ENCODE measurements around the gene LBH.

Gene LBH

DNA sequence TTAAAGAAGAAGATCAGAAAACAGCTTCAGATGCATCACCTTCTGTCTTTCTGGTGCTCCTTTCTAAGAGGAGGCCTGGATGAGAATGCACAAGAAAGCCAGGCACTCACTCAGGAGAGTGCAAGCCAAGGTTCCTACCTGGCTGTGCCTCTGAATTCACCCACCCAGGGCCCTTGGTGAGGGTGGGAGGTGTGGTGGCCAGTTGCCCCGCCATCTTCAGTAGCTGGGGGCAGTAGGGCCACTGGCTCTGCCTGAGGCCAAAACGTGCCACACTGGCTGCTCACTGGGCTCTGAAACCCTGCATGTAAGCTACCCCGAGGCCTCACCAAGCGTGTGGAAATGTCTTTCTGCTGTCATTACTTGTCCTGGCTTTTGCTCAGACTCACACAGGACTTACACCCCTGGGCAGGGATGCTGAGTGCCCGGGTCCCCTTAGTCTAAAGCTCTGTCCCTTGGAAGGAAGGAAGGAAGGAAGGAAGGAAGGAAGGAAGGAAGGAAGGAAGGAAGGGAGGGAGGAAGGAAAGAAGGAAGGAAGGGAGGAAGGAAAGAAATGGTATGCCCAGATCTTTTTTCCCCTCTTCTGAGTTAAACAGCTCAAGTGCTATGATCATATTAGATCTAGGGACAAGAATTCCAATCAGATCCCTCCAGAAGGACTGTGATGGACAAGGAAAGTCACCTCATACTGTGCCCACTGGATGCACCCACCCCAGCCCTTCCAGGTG, 8.5 kb upstream of the LBH start:
- no peak for TF ChIP-seq CTCF (IDR thresholded peaks at IDR 0.05; ENCODE audit: low read depth, low read length, missing control alignments)
- Histone ChIP-seq H3K36me3 (replicated peaks) (no peaks in the 10 kb centered on the region), H3K4me3 (ENCODE audit: low read depth, low read length) (no peak overlapping the region), H3K27ac (no peak overlapping the region), H3K27me3 (replicated peaks) (no peaks in the 10 kb centered on the region)
- in situ Hi-C loops (cut with HindIII; ENCODE audit: low pct_ligation_motif_present, low sequenced_read_pairs), result no loop called here
- no peak for DNase-seq

DNA sequence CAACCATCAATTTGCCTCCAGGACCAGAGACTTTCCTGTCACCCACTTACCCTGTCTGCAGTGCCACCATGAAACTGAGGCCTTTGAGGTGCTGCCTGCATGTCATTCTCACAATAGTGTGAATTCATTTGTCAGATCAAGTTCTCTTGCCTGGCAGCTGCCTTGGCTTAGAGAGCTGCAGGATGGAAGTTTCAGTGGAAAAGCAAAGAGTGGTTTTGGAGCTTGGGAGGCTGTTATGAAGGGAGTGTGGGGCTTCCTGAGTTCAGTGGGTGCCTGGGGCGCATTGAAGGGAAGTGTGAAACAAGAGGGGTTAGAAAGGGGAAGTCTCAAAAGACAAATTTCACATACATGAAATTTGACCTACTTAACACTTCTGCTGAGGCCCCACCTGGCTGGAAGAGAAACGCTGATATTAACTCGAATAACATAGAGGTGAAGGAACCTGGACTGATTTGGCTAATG, 7.9 kb upstream of the LBH start:
- Histone ChIP-seq H3K36me3 (replicated peaks) (no peaks in the 10 kb centered on the region), H3K27ac (no peak overlapping the region), H3K27me3 (replicated peaks) (no peaks in the 10 kb centered on the region), H3K4me3 (ENCODE audit: low read depth, low read length) (no peak overlapping the region)
- in situ Hi-C loops (cut with HindIII; ENCODE audit: low pct_ligation_motif_present, low sequenced_read_pairs), result no loop called here
- TF ChIP-seq CTCF (IDR thresholded peaks at IDR 0.05; ENCODE audit: low read depth, low read length, missing control alignments), result no peak
- DNase-seq, result no peak

GRCh38 chr2:30224151-30224550, 7.2 kb upstream of the LBH start:
- Histone ChIP-seq H3K27ac (no peak overlapping the region), H3K36me3 (replicated peaks) (no peaks in the 10 kb centered on the region), H3K27me3 (replicated peaks) (no peaks in the 10 kb centered on the region), H3K4me3 (ENCODE audit: low read depth, low read length) (no peak overlapping the region)
- in situ Hi-C loops (cut with HindIII; ENCODE audit: low pct_ligation_motif_present, low sequenced_read_pairs), result no loop called here
- TF ChIP-seq CTCF (IDR thresholded peaks at IDR 0.05; ENCODE audit: low read depth, low read length, missing control alignments), result no peak
- no peak for DNase-seq

- no peaks in the 10 kb centered on the region for H3K36me3 ChIP-seq (replicated peaks)
- in situ Hi-C loops (cut with HindIII; ENCODE audit: low pct_ligation_motif_present, low sequenced_read_pairs), result no loop called here
- no peaks in the 10 kb centered on the region for H3K27me3 ChIP-seq (replicated peaks)
- no peak for TF ChIP-seq CTCF (IDR thresholded peaks at IDR 0.05; ENCODE audit: low read depth, low read length, missing control alignments)
- DNase-seq, result peak; percentile 55
- peak overlapping the region; percentile 67 for H3K27ac ChIP-seq
- H3K4me3 ChIP-seq (ENCODE audit: low read depth, low read length), result peak overlapping the region; percentile 30
Measured at GRCh38 chr2:30225131-30225762, 6.1 kb upstream of the LBH start.

- Histone ChIP-seq H3K27me3 (replicated peaks) (no peaks in the 10 kb centered on the region), H3K27ac (peak overlapping the region; percentile 67), H3K4me3 (ENCODE audit: low read depth, low read length) (no peak overlapping the region), H3K36me3 (replicated peaks) (no peaks in the 10 kb centered on the region)
- DNase-seq, result peak; percentile 40
- peak; percentile 8 for TF ChIP-seq CTCF (IDR thresholded peaks at IDR 0.05; ENCODE audit: low read depth, low read length, missing control alignments)
- in situ Hi-C loops (cut with HindIII; ENCODE audit: low pct_ligation_motif_present, low sequenced_read_pairs), result no loop called here
Measured at GRCh38 chr2:30226144-30227032, 4.9 kb upstream of the LBH start.

Data from brain microvascular endothelial cell (primary cell).